ENCODE measurements around the gene TEKT1. TPM values are rescaled to one million over a fixed set of nuclear protein-coding genes. Genes with fewer than 3 reads are reported as not detected.

Gene TEKT1
- total and polyA plus RNA-seq, 2 experiments from 2014 or later: not detected

GRCh38 chr17:6830383-6830986 is 1.0 kb downstream of the TEKT1 start (continued):
- no peak for TF ChIP-seq ETS1 (IDR thresholded peaks at IDR 0.05)
- no peak for TF ChIP-seq CTCF (conservative IDR thresholded peaks at IDR 0.05; ENCODE audit: low read depth in 2 of 2)
- TF ChIP-seq STAT1 (IDR thresholded peaks at IDR 0.05; ENCODE audit: unreplicated experiment): no peak
- no peak for TF ChIP-seq ZNF331 (CRISPR knock-in tag; IDR thresholded peaks at IDR 0.05; ENCODE audit: low read depth)
- TF ChIP-seq JUNB (IDR thresholded peaks at IDR 0.05; ENCODE audit: unreplicated experiment): no peak

- TF ChIP-seq CTCF (conservative IDR thresholded peaks at IDR 0.05; ENCODE audit: low read depth in 2 of 2) (no peak), ZNF114 (CRISPR knock-in tag; IDR thresholded peaks at IDR 0.05) (no peak)
- DNase-seq (ENCODE audit: low spot score): no peak
- ATAC-seq: no peak
- no peak overlapping the region for H3K27ac Mint-ChIP-seq
- H3K27me3 Mint-ChIP-seq (ENCODE audit: insufficient read depth, low read depth, poor library complexity): peaks cover 3% of the 10 kb centered on the region
- no peaks in the 10 kb centered on the region; the same call in 2 of the 3 replicates for H3K36me3 Mint-ChIP-seq (ENCODE audit: low read depth)
- Histone ChIP-seq H2AFZ (no peak overlapping the region), H3F3A (replicated peaks; ENCODE audit: low read depth) (no peaks in the 10 kb centered on the region), H3K4me1 (ENCODE audit: insufficient read depth) (no peaks in the 10 kb centered on the region; the same call in 1 of the 2 replicates), H3K4me3 (no peak overlapping the region), H3K27ac (ENCODE audit: low read depth) (no peak overlapping the region), H3K9me2 (ENCODE audit: insufficient read depth) (peaks cover 4% of the 10 kb centered on the region; the same call in 1 of the 2 replicates), H3K27me3 (ENCODE audit: insufficient read depth) (no peaks in the 10 kb centered on the region; the same call in 1 of the 2 replicates), H4K20me1 (replicated peaks; ENCODE audit: insufficient read depth) (no peaks in the 10 kb centered on the region), H3K79me2 (replicated peaks; ENCODE audit: insufficient read depth) (no peaks in the 10 kb centered on the region), H3K36me3 (ENCODE audit: insufficient read depth) (no peaks in the 10 kb centered on the region), H3K4me2 (no peak overlapping the region)
- peaks cover 3% of the 10 kb centered on the region; the same call in 1 of the 3 replicates for H3K4me1 Mint-ChIP-seq
- no peak overlapping the region for H3K4me3 Mint-ChIP-seq
- peaks cover 10% of the 10 kb centered on the region for H3K9me3 Mint-ChIP-seq
Measured at GRCh38 chr17:6823011-6823442, 8.5 kb downstream of the TEKT1 start.

GRCh38 chr17:6818938-6819337 is 12.6 kb downstream of the TEKT1 start:
- H3K27me3 Mint-ChIP-seq (ENCODE audit: insufficient read depth, low read depth, poor library complexity): peaks cover 1% of the 10 kb centered on the region
- no peak for ATAC-seq
- H3K36me3 ChIP-seq (ENCODE audit: insufficient read depth): no peaks in the 10 kb centered on the region
- no peak overlapping the region for H3K4me2 ChIP-seq
- no peaks in the 10 kb centered on the region for H3K27me3 ChIP-seq (ENCODE audit: insufficient read depth)
- H2AFZ ChIP-seq: no peak overlapping the region
- H3K9me3 Mint-ChIP-seq: peaks cover 8% of the 10 kb centered on the region
- H3K36me3 Mint-ChIP-seq (ENCODE audit: low read depth): no peaks in the 10 kb centered on the region; the same call in 2 of the 3 replicates
- no peaks in the 10 kb centered on the region; the same call in 1 of the 2 replicates for H3K4me1 ChIP-seq (ENCODE audit: insufficient read depth)
- no peaks in the 10 kb centered on the region for H3K79me2 ChIP-seq (replicated peaks; ENCODE audit: insufficient read depth)
- H3K4me3 ChIP-seq: no peak overlapping the region
- H4K20me1 ChIP-seq (replicated peaks; ENCODE audit: insufficient read depth): no peaks in the 10 kb centered on the region
- H3F3A ChIP-seq (replicated peaks; ENCODE audit: low read depth): no peaks in the 10 kb centered on the region
- H3K27ac Mint-ChIP-seq: no peak overlapping the region
- no peak overlapping the region for H3K27ac ChIP-seq (ENCODE audit: low read depth)
- H3K4me3 Mint-ChIP-seq: no peak overlapping the region
- peaks cover 3% of the 10 kb centered on the region; the same call in 1 of the 3 replicates for H3K4me1 Mint-ChIP-seq
- H3K9me2 ChIP-seq (ENCODE audit: insufficient read depth): no peaks in the 10 kb centered on the region; the same call in 1 of the 2 replicates
- DNase-seq (ENCODE audit: low spot score): no peak
- TF ChIP-seq ZNF114 (CRISPR knock-in tag; IDR thresholded peaks at IDR 0.05) (no peak), ETS1 (IDR thresholded peaks at IDR 0.05) (no peak), ZNF331 (CRISPR knock-in tag; IDR thresholded peaks at IDR 0.05; ENCODE audit: low read depth) (no peak), STAT1 (IDR thresholded peaks at IDR 0.05; ENCODE audit: unreplicated experiment) (no peak), EZH2 (IDR thresholded peaks at IDR 0.05; ENCODE audit: low read depth, unreplicated experiment) (no peak), REST (IDR thresholded peaks at IDR 0.05; ENCODE audit: unreplicated experiment) (no peak)

Measured in GM23338 (cell line).